T-cell (primary cell): Measurements from ENCODE around the gene ACSF3. TPM values are rescaled to one million over a fixed set of nuclear protein-coding genes. Genes with fewer than 3 reads are reported as not detected.
"Not testable (repeated sequence)": the region's sequence is repeated elsewhere in the genome, so short reads cannot be mapped to it uniquely, and the experiment has no call there.

Source experiments
- ATAC-seq, 4 experiments: fragments of 200-7000 bp in 3 of 4; fragments of 150-1000 bp in 1 of 4; cut with Tn5 transposase; replicated peaks in 1 of 4; 1 replicate in 3 of 4; 2 replicates in 1 of 4; pipeline ENCODE4 v1.10.0; 2021; ENCODE audit warnings: moderate library complexity in 3 of 4, mild to moderate bottlenecking in 2 of 4, moderate number of reproducible peaks in 1 of 4
- CTCF ChIA-PET, 2 donors: fragments of 300-600 bp; sonication (Branson Sonifier 250); formaldehyde crosslinking; loops; one replicate each; lab custom pipeline; 2022; ENCODE audit warnings: antibody characterized with exemption in 2 of 2; lab: Charles Lee
- POLR2A ChIA-PET, 2 donors: fragments of 300-600 bp; sonication (Branson Sonifier 250); formaldehyde crosslinking; loops; one replicate each; lab custom pipeline; 2022; ENCODE audit warnings: antibody characterized with exemption in 2 of 2; lab: Charles Lee
- DNase-seq, 35 experiments: peaks; one replicate each; pipeline versions ENCODE4 v3.0.0 to v3.0.0-alpha.2; 2013 to 2023
- H3K27ac ChIP-seq: one replicate; pipeline ENCODE4 v1.5.1; 2013; ENCODE audit warnings: low read length
- H3K27me3 ChIP-seq, 2 experiments: replicated peaks in 1 of 2; 1 replicate in 1 of 2; 2 replicates in 1 of 2; pipeline versions ENCODE4 v1.6.1 to v1.7.0; 2013; ENCODE audit warnings: low read length in 1 of 2, mixed read lengths in 1 of 2; ENCODE audit not compliant: control insufficient read depth in 2 of 2, insufficient read depth in 2 of 2; ENCODE audit errors: extremely low read depth in 1 of 2
- H3K36me3 ChIP-seq, 2 donors: 1 replicate in 1 of 2; 2 replicates in 1 of 2; pipeline versions ENCODE4 v1.6.1 to v1.7.0; 2013; ENCODE audit warnings: low read length in 1 of 2; ENCODE audit not compliant: control insufficient read depth in 2 of 2, insufficient read depth in 1 of 2; ENCODE audit errors: extremely low read depth in 1 of 2
- H3K4me1 ChIP-seq, 2 experiments: 1 replicate in 1 of 2; 2 replicates in 1 of 2; pipeline versions ENCODE4 v1.6.1 to v1.7.0; 2013; ENCODE audit warnings: low read length in 2 of 2, mixed read lengths in 1 of 2; ENCODE audit not compliant: insufficient read depth in 2 of 2, control insufficient read depth in 1 of 2; ENCODE audit errors: extremely low read depth in 1 of 2
- H3K4me3 ChIP-seq, 2 donors: 1 replicate in 1 of 2; 2 replicates in 1 of 2; pipeline versions ENCODE4 v1.5.1 to v1.7.0; 2013; ENCODE audit warnings: mild to moderate bottlenecking in 2 of 2, low read length in 1 of 2, moderate library complexity in 1 of 2; ENCODE audit not compliant: control insufficient read depth in 1 of 2; ENCODE audit errors: extremely low read depth in 1 of 2
- H3K9me3 ChIP-seq: 2 replicates; pipeline ENCODE4 v1.7.0; 2013
- H3K27ac Mint-ChIP-seq, 2 donors: one replicate each; pipeline ENCODE4 v1.8.0; 2020 to 2021; ENCODE audit warnings: mild to moderate bottlenecking in 2 of 2, mixed read lengths in 2 of 2
- H3K27me3 Mint-ChIP-seq, 2 donors: one replicate each; pipeline ENCODE4 v1.8.0; 2021 to 2022; ENCODE audit warnings: mixed read lengths in 2 of 2
- H3K36me3 Mint-ChIP-seq: one replicate; pipeline ENCODE4 v1.8.0; 2021; ENCODE audit warnings: mixed read lengths
- H3K4me1 Mint-ChIP-seq, 3 donors: one replicate each; pipeline ENCODE4 v1.8.0; 2020 to 2022; ENCODE audit warnings: mixed read lengths in 3 of 3, mild to moderate bottlenecking in 1 of 3
- H3K4me3 Mint-ChIP-seq, 3 donors: one replicate each; pipeline ENCODE4 v1.8.0; 2020 to 2022; ENCODE audit warnings: mild to moderate bottlenecking in 3 of 3, mixed read lengths in 3 of 3, moderate library complexity in 3 of 3
- H3K9me3 Mint-ChIP-seq, 3 donors: one replicate each; pipeline ENCODE4 v1.8.0; 2020 to 2022; ENCODE audit warnings: mixed read lengths in 3 of 3
- WGBS: methylation state at CpG from one replicate; pipeline ENCODE4 v1.1.5; 2013; ENCODE audit warnings: missing lambda C conversion rate; ENCODE audit not compliant: insufficient coverage; 5-methylcytosine and 5-hydroxymethylcytosine counted together
- total RNA-seq, 35 experiments: library from RNA in 6 of 35; stranded (reverse) in 6 of 35; fragments of 120-200 nt in 1 of 35; gene quantifications; one replicate each; pipeline versions ENCODE4 v1.2.1 to v1.2.4 and lab custom pipeline; 2013 to 2026

Gene ACSF3
- total RNA-seq, 5 donors from 2014 or later (not counting 1 experiment from before 2014, with no cell fraction given), result 70.5 to 102 (median 79.9) TPM

- H3K36me3 Mint-ChIP-seq, result no peaks in the 10 kb centered on the region
- H3K4me3 Mint-ChIP-seq, result no peak overlapping the region
- H3K27me3 Mint-ChIP-seq, result no peaks in the 10 kb centered on the region
- H3K27ac Mint-ChIP-seq, result peak overlapping the region in 1 of 2 donors; percentile 55
- no peaks in the 10 kb centered on the region for H3K9me3 Mint-ChIP-seq
- DNase-seq, result peak in 1 of 35 experiments; percentile 21
- H3K4me1 ChIP-seq, result peaks cover 0 to 13% of the 10 kb centered on the region in 2 experiments
- 60% methylated on average over 6 of the region's 14 CpGs for WGBS
- POLR2A ChIA-PET, result no interaction called here
- peaks cover 0 to 8% of the 10 kb centered on the region in 2 experiments for H3K27me3 ChIP-seq
- H3K4me1 Mint-ChIP-seq, result peaks cover 0 to 6% (median 0%) of the 10 kb centered on the region in 3 donors
- no peaks in the 10 kb centered on the region for H3K9me3 ChIP-seq
- CTCF ChIA-PET, result no interaction called here
- H3K27ac ChIP-seq, result no peak overlapping the region
- no peak for ATAC-seq
- H3K36me3 ChIP-seq, result no peaks in the 10 kb centered on the region
- H3K4me3 ChIP-seq, result no peak overlapping the region
These were observed 95.8 kb downstream of the ACSF3 start for GRCh38 chr16:89189358-89190025.

DNA sequence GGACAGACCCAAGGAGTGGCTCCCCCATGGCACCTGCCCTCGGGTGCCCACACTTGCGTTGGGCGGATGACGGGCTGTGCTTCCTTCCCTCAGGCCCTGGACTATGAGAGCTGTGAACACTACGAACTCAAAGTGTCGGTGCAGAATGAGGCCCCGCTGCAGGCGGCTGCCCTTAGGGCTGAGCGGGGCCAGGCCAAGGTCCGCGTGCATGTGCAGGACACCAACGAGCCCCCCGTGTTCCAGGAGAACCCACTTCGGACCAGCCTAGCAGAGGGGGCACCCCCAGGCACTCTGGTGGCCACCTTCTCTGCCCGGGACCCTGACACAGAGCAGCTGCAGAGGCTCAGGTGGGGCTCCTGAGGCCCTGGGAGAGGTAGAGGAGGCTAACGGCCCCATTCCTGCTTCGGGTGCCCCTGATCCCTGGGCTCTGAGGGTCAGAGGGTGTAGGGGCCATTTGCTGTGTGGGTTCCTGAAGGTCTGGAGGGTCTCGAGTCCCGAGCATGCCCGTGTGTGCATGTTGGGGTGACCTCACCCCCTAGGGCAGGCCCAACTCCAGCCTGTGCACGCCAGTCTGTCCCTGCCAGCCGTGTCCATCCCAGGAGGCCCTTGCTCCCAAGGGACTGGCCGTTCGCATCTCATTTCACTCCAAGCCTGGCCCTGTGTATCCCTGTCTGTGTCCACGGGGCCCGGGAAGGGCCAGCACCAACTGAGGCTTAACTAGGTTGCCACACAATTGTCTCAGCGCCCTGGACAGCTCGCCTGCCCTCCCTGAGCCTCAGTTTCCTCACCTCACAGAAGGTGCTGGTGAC, 96.7 kb downstream of the ACSF3 start:
- no peaks in the 10 kb centered on the region for H3K27me3 Mint-ChIP-seq
- no peaks in the 10 kb centered on the region for H3K36me3 ChIP-seq
- no peak overlapping the region for H3K4me3 ChIP-seq
- peak in 1 of 35 experiments; percentile 12 for DNase-seq
- H3K4me1 ChIP-seq, result peaks cover 0 to 13% of the 10 kb centered on the region in 2 experiments
- H3K9me3 ChIP-seq, result no peaks in the 10 kb centered on the region
- peak overlapping the region in 1 of 3 donors; percentile 56 for H3K4me3 Mint-ChIP-seq
- peaks cover 0 to 6% (median 0%) of the 10 kb centered on the region in 3 donors for H3K4me1 Mint-ChIP-seq
- POLR2A ChIA-PET, result interaction anchor here in 1 of 2 donors (0.6 kb wide), 1 partner anchor 412 kb away, joined by 4 read pairs; no protein-coding TSS in a partner anchor
- H3K9me3 Mint-ChIP-seq, result no peaks in the 10 kb centered on the region
- peak overlapping the region in 1 of 2 donors; percentile 55 for H3K27ac Mint-ChIP-seq
- H3K27ac ChIP-seq, result no peak overlapping the region
- CTCF ChIA-PET, result no interaction called here
- peaks cover 0 to 4% of the 10 kb centered on the region in 2 experiments for H3K27me3 ChIP-seq
- ATAC-seq, result no peak
- WGBS, result 70% methylated on average over 21 of the region's 28 CpGs
- H3K36me3 Mint-ChIP-seq, result no peaks in the 10 kb centered on the region

DNA sequence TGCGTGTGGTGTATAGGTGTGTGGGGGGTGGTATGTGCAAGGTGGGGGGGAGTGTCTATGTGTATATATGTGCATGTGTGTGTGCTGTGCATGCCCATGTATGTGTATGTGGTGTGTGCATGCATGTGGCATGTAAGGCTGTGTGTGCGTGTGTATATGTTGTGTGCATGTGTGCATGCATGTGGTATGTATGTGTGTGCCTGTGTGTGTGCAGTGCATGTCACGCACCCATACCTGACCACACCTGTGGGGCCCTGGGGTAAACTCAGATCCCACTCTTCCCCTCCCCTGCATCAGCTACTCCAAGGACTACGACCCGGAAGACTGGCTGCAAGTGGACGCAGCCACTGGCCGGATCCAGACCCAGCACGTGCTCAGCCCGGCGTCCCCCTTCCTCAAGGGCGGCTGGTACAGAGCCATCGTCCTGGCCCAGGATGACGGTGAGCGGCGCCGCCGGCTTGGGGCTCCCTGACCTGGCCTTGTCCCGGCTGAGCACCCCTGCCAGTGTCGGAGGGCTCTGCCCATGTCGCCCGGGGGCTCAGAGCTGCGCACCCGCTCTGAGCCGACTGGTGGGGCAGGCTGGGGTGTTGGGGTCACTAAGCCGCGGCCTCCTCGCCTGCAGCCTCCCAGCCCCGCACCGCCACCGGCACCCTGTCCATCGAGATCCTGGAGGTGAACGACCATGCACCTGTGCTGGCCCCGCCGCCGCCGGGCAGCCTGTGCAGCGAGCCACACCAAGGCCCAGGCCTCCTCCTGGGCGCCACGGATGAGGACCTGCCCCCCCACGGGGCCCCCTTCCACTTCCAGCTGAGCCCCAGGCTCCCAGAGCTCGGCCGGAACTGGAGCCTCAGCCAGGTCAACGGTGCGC, 97.6 kb downstream of the ACSF3 start:
- ATAC-seq, result no peak
- peaks cover 0 to 13% of the 10 kb centered on the region in 2 experiments for H3K4me1 ChIP-seq
- no peak overlapping the region for H3K27ac Mint-ChIP-seq
- H3K4me1 Mint-ChIP-seq, result peaks cover 0 to 6% (median 0%) of the 10 kb centered on the region in 3 donors
- H3K27ac ChIP-seq, result no peak overlapping the region
- POLR2A ChIA-PET, result interaction anchor here in 1 of 2 donors (0.6 kb wide), 1 partner anchor 413 kb away, joined by 4 read pairs; no protein-coding TSS in a partner anchor
- no peaks in the 10 kb centered on the region for H3K9me3 Mint-ChIP-seq
- no peaks in the 10 kb centered on the region for H3K27me3 Mint-ChIP-seq
- peaks cover 0 to 4% of the 10 kb centered on the region in 2 experiments for H3K27me3 ChIP-seq
- H3K4me3 ChIP-seq, result no peak overlapping the region
- no peaks in the 10 kb centered on the region for H3K36me3 ChIP-seq
- CTCF ChIA-PET, result no interaction called here
- no peak for DNase-seq
- no peaks in the 10 kb centered on the region for H3K36me3 Mint-ChIP-seq
- no peaks in the 10 kb centered on the region for H3K9me3 ChIP-seq
- 87% methylated on average over 38 of the region's 44 CpGs for WGBS
- H3K4me3 Mint-ChIP-seq, result peak overlapping the region in 2 of 3 donors; percentile 7 to 56

DNA sequence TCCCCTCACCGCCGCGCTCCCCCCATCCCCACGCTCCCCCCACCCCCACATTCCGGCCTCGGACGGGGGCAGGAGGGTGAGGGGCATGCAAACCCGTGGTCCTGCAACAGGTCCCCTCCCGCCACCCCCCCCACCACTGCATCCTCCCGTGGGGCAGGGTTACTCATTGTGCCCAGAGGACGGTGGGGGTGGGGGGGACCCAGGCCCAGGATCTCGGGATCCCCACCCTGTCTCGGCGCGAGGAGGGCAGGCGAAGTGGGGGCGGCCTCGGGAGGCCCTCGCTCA, 98.2 kb downstream of the ACSF3 start:
- H3K27ac ChIP-seq, result no peak overlapping the region
- H3K27me3 ChIP-seq, result peaks cover 0 to 4% of the 10 kb centered on the region in 2 experiments
- H3K9me3 Mint-ChIP-seq, result no peaks in the 10 kb centered on the region
- no peak overlapping the region for H3K4me3 Mint-ChIP-seq
- POLR2A ChIA-PET, result no interaction called here
- no peak overlapping the region for H3K27ac Mint-ChIP-seq
- H3K27me3 Mint-ChIP-seq, result peaks cover 0 to 3% of the 10 kb centered on the region in 2 donors
- no peak overlapping the region for H3K4me3 ChIP-seq
- CTCF ChIA-PET, result no interaction called here
- no peaks in the 10 kb centered on the region for H3K9me3 ChIP-seq
- DNase-seq (no peak), ATAC-seq (no peak)
- H3K36me3 ChIP-seq, result no peaks in the 10 kb centered on the region
- WGBS, result 5% methylated on average over 7 of the region's 19 CpGs
- H3K4me1 Mint-ChIP-seq, result peaks cover 0 to 6% (median 0%) of the 10 kb centered on the region in 3 donors
- peaks cover 0 to 13% of the 10 kb centered on the region in 2 experiments for H3K4me1 ChIP-seq
- H3K36me3 Mint-ChIP-seq, result no peaks in the 10 kb centered on the region

DNA sequence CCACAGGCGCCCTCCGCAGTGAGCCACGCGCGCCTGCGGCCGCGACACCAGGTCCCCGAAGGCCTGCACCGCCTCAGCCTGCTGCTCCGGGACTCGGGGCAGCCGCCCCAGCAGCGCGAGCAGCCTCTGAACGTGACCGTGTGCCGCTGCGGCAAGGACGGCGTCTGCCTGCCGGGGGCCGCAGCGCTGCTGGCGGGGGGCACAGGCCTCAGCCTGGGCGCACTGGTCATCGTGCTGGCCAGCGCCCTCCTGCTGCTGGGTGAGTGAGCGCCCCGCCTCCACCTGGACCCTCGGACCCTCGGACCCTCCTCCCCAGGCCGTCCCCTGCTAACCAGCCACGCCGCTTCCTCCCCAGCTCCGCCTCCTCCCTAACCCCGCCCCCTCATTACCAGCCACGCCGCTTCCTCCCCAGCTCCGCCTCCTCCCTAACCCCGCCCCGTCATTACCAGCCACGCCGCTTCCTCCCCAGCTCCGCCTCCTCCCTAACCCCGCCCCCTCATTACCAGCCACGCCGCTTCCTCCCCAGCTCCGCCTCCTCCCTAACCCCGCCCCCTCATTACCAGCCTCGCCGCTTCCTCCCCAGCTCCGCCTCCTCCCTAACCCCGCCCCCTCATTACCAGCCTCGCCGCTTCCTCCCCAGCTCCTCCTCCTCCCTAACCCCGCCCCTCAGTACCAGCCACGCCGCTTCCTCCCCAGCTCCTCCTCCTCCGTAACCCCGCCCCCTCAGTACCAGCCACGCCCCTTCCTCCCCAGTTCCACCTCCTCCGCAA, 98.7 kb downstream of the ACSF3 start:
- not testable (repeated sequence) for H3K27me3 ChIP-seq, H3K4me3 Mint-ChIP-seq, H3K9me3 ChIP-seq, H3K36me3 ChIP-seq, H3K27ac ChIP-seq, H3K4me1 Mint-ChIP-seq, H3K27me3 Mint-ChIP-seq, H3K27ac Mint-ChIP-seq, H3K9me3 Mint-ChIP-seq, H3K36me3 Mint-ChIP-seq
- POLR2A ChIA-PET, result interaction anchor here in 1 of 2 donors (0.6 to 0.7 kb wide), 3 partner anchors 292 to 409 kb away, joined by 3 to 17 read pairs (median 4); no protein-coding TSS in a partner anchor
- ATAC-seq (peak; percentile 38 to 59 (median 44)), DNase-seq (peak in 32 of 35 experiments; percentile 34 to 88 (median 76))
- Histone ChIP-seq H3K4me3 (peak overlapping the region in 1 of 2 donors; percentile 38), H3K4me1 (peaks cover 0 to 13% of the 10 kb centered on the region in 2 experiments)
- CTCF ChIA-PET, result interaction anchor here (0.6 to 0.9 kb wide), 7 partner anchors 21 to 726 kb away, joined by 3 to 5 read pairs (median 4); partner anchors contain the start of genes CDH15 (in 1 of the 2) and MC1R (in 1 of the 2)
- WGBS, result 17% methylated on average over 55 of the region's 63 CpGs
